Ishikawa (cell line): Measurements from ENCODE around the gene ANK3.

Source experiments
- CEBPB ChIP-seq: IDR thresholded peaks from 2 replicates; pipeline ENCODE4 v1.6.1; 2012
- CREB1 ChIP-seq: IDR thresholded peaks from 2 replicates; pipeline ENCODE4 v1.6.1; 2012; ENCODE audit warnings: low read depth
- EGR1 ChIP-seq: IDR thresholded peaks from 2 replicates; pipeline ENCODE4 v1.6.1; 2012
- EP300 ChIP-seq: IDR thresholded peaks from 2 replicates; pipeline ENCODE4 v1.6.1; 2012; ENCODE audit warnings: borderline replicate concordance
- FOXM1 ChIP-seq: IDR thresholded peaks from 2 replicates; pipeline ENCODE4 v1.6.1; 2012; ENCODE audit warnings: low read depth, borderline replicate concordance
- MAX ChIP-seq: IDR thresholded peaks from 2 replicates; pipeline ENCODE4 v1.6.1; 2012
- NFIC ChIP-seq: IDR thresholded peaks from 2 replicates; pipeline ENCODE4 v1.6.1; 2012
- RAD21 ChIP-seq: IDR thresholded peaks from 2 replicates; pipeline ENCODE4 v1.6.1; 2012; ENCODE audit warnings: low read depth
- REST ChIP-seq: IDR thresholded peaks from 2 replicates; pipeline ENCODE4 v1.6.1; 2012; ENCODE audit warnings: low read depth, mild to moderate bottlenecking
- TAF1 ChIP-seq: IDR thresholded peaks from 2 replicates; pipeline ENCODE4 v1.6.1; 2012; ENCODE audit warnings: low read depth, mild to moderate bottlenecking
- TCF12 ChIP-seq: IDR thresholded peaks from 2 replicates; pipeline ENCODE4 v1.6.1; 2012; ENCODE audit warnings: low read depth
- TEAD4 ChIP-seq: IDR thresholded peaks from 2 replicates; pipeline ENCODE4 v1.6.1; 2012
- USF1 ChIP-seq: IDR thresholded peaks from 2 replicates; pipeline ENCODE4 v1.6.1; 2012
- YY1 ChIP-seq: IDR thresholded peaks from 2 replicates; pipeline ENCODE4 v1.6.1; 2012; ENCODE audit warnings: low read depth
- ZBTB7A ChIP-seq: IDR thresholded peaks from 2 replicates; pipeline ENCODE4 v1.6.1; 2012; ENCODE audit warnings: low read depth

The ANK3 gene

GRCh38 chr10:59991661-59992060 lies 398.0 kb downstream of the ANK3 start:
- TF ChIP-seq EP300, result no peak
- TF ChIP-seq EGR1, result no peak
- no peak for TF ChIP-seq REST
- no peak for TF ChIP-seq CREB1
- TF ChIP-seq ZBTB7A, result no peak
- no peak for TF ChIP-seq NFIC
- TF ChIP-seq MAX, result no peak
- no peak for TF ChIP-seq CEBPB
- no peak for TF ChIP-seq TAF1
- TF ChIP-seq RAD21, result no peak
- no peak for TF ChIP-seq TEAD4
- TF ChIP-seq YY1, result no peak
- TF ChIP-seq USF1, result no peak

- TF ChIP-seq USF1 (no peak), FOXM1 (no peak)
Observed at GRCh38 chr10:59991117-59991516, 398.6 kb downstream of the ANK3 start.

- no peak for TF ChIP-seq EGR1
Observed at GRCh38 chr10:59985639-59986038, 404.0 kb downstream of the ANK3 start.

GRCh38 chr10:59984415-59984814 lies 405.3 kb downstream of the ANK3 start:
- TF ChIP-seq CEBPB (no peak), REST (no peak), TEAD4 (no peak), USF1 (no peak), CREB1 (no peak), YY1 (no peak), NFIC (no peak), ZBTB7A (no peak), RAD21 (no peak), TAF1 (no peak), MAX (no peak), EGR1 (no peak), TCF12 (no peak), EP300 (no peak), FOXM1 (no peak)

- TF ChIP-seq CREB1 (no peak), TEAD4 (no peak), YY1 (no peak), ZBTB7A (no peak)
Observed at GRCh38 chr10:59980356-59980755, 409.3 kb downstream of the ANK3 start.

- TF ChIP-seq REST (no peak), YY1 (no peak), NFIC (no peak), TEAD4 (no peak)
Observed at GRCh38 chr10:59977486-59977885, 412.2 kb downstream of the ANK3 start.
